GM20431 (cell line): Measurements from ENCODE around the gene DOHH.

ENCODE experiments used
- in situ Hi-C: fragments of 300-500 bp; cut with MseI, MboI; formaldehyde crosslinking; loops from one replicate; pipeline ENCODE4 v1.15.0; 2020; ENCODE audit warnings: low sequenced_read_pairs; ENCODE audit not compliant: unreplicated experiment

DOHH gene

GRCh38 chr19:3481241-3482090, 19.0 kb downstream of the DOHH start:
- in situ Hi-C loops = loop anchor here (5.0 kb wide), 1 partner anchor 154 kb away; no protein-coding TSS in a partner anchor

DNA sequence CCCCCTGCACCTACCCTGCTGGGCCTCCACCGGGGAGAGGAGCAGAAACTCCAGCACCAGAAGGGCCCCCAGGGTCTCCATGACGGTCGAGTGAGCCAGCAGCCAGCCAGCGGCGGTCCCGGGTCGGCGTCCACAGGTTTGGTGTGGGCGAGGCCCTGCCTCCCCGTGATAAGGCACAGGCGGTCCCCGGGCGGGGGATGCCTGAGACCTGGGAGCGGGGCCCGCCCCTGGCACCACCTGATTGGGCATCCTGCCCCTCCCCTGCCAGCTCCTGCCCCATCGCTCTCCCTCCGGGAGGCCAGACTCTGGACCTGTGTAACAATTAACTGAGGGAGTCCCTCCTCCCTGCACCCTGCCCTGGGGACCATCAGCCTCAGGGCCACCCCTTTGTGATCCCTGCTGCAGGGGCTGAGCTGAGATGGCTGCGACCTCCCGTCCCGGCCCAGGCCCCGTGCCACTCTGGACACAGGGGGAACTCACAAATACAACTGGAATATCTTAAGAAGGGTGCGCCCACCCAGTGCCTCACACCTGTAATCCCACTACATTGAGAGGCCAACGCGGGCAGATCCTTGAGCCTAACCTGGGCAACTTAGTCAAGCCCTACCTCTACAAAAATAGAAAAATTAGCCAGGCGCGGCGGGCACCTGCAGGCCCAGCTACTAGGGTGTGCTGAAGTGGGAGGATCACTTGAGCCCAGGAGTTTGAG, 19.9 kb downstream of the DOHH start, which contains the start of gene SMIM24:
Gene SMIM24, minus strand, starts transcription at position 143 of the 709 bp plus-strand sequence. Its CDS starts 62 bp downstream, at position 81.
- in situ Hi-C loops = loop anchor here (5.0 kb wide), 1 partner anchor 153 kb away; no protein-coding TSS in a partner anchor

GRCh38 chr19:3479834-3480215, 20.6 kb downstream of the DOHH start:
- in situ Hi-C loops = loop anchor here (5.0 kb wide), 1 partner anchor 153 kb away; no protein-coding TSS in a partner anchor

GRCh38 chr19:3479177-3479833, 21.2 kb downstream of the DOHH start:
- in situ Hi-C loops = no loop called here

- in situ Hi-C loops = no loop called here
Observed at GRCh38 chr19:3478409-3479176, 21.9 kb downstream of the DOHH start.

DNA sequence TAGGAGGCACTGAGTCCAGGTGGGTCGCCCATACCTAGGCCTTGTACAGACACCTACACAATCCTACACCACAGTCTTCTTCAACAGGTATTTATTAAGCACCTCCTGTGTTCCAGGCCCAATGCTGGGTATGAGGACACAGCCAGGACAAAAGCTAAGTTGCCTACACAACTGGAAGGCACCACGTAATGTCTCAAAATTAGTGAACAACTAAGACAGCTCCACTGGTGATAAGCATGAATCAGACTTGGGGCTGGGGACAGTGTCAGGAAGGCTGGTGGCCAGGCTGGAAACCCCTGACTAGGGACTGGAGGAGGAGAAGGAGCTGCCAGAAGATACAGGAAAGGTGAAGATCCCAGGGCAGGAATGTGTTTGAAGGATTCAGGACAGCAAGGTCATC, 22.5 kb downstream of the DOHH start:
- in situ Hi-C loops = no loop called here

DNA sequence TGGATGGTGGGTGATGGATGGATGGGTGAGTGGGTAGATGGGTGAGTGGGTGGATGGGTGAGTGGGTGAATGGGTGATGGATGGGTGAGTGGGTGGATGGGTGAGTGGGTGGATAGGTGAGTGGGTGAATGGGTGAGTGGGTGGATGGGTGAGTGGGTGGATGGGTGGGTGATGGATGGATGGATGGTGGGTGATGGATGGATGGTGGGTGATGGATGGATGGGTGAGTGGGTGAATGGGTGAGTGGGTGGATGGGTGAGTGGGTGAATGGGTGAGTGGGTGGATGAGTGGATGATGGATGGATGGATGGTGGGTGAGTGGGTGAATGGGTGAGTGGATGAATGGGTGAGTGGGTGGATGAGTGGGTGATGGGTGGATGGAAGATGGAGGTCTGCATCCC, 23.0 kb downstream of the DOHH start:
- in situ Hi-C loops = no loop called here

DNA sequence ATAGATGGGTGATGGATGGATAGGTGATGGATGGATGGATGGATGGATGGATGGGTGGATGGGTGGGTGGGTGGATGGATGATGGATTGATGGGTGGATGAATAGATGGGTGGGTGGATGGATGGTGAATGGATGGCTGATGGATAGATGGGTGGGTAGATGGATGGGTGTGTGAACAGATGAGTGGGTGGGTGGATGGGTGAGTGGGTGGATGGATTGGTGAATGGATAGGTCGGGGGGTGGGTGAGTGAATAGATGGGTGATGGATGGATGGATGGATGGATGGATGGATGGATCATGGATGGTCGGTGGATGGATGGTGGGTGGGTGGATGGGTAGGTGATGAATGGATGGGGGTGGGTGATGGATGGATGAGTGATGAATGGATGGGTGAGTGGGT, 23.6 kb downstream of the DOHH start:
- in situ Hi-C loops = no loop called here

DNA sequence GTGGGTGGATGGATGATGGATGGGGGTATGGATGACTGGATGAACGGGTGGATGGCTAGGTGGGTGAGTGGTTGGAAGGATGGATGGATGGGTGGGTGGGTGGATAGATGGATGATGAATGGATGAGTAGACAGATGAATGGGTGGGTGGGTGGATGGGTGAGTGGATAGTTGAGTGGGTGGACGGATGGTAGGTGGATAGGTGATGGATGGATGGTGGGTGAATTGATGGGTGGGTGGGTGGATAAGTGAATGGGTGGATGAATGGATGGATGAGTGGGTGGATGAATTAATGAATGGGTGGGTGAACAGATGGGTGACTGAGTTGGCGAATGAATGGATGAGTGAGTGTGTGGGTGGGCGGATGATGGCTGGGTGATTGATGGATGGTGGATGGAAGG, 25.0 kb downstream of the DOHH start:
- in situ Hi-C loops = no loop called here

- in situ Hi-C loops = no loop called here
Observed at GRCh38 chr19:3474614-3475013, 25.9 kb downstream of the DOHH start.

DNA sequence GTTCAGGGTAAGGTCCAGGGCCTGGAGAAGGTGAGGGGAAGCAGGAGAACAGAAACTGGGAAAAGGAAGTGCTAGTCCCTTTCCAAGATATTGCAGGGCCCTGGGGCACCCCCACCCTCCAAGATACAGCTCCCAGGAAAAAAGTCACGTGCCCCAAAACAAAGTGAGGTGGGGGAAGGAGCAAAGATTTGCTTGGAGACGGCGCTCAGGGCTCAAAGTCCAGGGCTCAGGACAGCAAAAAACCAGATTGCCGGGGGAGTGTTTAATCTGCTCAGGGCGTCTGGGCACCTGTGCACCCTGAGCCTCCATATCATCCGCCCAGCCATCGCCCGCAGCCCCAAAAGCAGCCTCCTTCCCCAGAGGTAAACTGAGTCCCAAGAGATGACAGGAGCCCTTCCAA, 26.5 kb downstream of the DOHH start:
- in situ Hi-C loops = no loop called here

DNA sequence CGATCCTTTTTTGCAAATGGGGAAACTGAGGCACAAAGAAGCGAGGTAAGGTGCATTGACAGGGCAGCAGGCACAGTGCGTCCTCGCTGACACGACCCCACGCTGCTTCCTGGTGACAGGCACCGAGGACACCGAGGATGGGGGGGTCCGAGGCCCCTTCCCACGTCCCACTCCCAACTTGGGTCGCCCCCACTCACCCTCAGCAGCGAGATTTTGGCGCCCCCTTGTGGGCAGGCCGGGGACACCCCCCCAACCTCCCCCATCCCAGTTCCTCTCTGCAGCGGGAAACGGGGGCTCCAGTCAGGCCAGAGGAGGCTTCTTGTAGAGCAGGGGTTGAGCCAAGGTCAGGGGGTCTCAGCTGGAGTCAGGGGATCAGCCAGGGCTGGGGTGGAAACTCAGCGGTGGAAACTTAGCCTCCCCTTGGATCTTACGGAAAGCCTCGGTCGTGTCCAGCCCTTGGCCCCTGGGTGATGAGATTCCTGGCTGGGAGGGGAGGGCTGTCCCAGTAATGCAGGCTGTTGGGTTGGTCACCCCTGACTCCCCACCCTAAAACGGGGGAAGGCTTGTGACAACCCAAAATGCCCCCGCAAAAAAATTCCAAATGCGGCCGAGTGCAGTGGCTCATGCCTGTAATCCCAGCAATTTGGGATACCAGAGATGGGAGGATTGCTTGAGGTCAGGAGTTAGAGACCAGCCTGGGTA, 28.4 kb downstream of the DOHH start:
- in situ Hi-C loops = no loop called here

GRCh38 chr19:3470500-3471128, 29.9 kb downstream of the DOHH start:
- in situ Hi-C loops = no loop called here

- in situ Hi-C loops = no loop called here
Observed at GRCh38 chr19:3469638-3470499, 30.6 kb downstream of the DOHH start.

GRCh38 chr19:3468211-3468610, 32.3 kb downstream of the DOHH start:
- in situ Hi-C loops = no loop called here

DNA sequence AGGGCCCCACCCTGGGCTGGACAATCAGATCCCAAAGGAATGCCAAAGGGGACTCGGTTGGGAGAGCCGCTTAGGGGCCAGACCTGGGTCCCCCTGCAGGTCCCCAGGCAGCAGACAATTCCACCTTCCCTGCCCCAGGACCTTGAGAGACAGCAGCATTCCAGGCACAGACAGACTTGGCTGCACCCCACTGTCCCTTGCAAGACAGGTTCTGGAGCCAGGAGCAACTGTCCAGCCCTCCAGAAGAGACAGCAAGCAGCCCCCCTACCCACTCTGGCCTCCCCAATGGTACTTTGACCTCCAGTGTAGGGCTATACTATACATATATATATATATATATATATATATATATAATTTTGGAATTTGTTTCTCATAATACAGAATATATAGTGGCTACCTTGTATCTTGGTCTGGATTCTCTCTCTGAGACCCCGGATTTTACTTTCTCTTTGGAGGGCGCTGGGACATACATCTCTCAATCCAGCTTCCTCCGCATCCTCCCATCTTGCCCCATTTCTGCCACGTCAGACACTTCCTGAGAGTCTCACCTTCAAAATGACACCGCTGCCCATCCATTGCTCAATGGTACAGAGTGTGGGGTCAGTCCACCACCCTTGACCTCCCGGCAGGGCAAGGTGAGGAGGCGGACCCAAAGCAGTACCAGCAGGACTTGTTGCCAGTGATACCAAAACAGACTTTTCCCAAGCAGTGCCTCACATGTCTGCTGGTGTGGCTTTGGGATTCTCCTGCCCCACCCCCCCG, 32.9 kb downstream of the DOHH start:
- in situ Hi-C loops = no loop called here

GRCh38 chr19:3466635-3467034, 33.8 kb downstream of the DOHH start:
- in situ Hi-C loops = no loop called here
